GM19193 (cell line): ENCODE data around the gene SPP2.

ENCODE experiments used
- POLR2A ChIP-seq: IDR thresholded peaks from 4 replicates; pipeline ENCODE4 v1.6.1; 2011; ENCODE audit not compliant: insufficient read depth, insufficient read length; ENCODE audit errors: extremely low read depth

The SPP2 gene

GRCh38 chr2:234050455-234051135 lies at the start of gene SPP2:
Gene SPP2, plus strand, starts transcription at chr2:234050702. Its CDS starts 85 bp downstream, at chr2:234050787.
- TF ChIP-seq POLR2A = no peak

- no peak for TF ChIP-seq POLR2A
These were observed 48.9 kb upstream of the SPP2 start for GRCh38 chr2:234001380-234002160.

- no peak for TF ChIP-seq POLR2A
These were observed 48.2 kb upstream of the SPP2 start for GRCh38 chr2:234002281-234002680.

- TF ChIP-seq POLR2A = no peak
These were observed 46.4 kb upstream of the SPP2 start for GRCh38 chr2:234003972-234004617.

- no peak for TF ChIP-seq POLR2A
These were observed 45.4 kb upstream of the SPP2 start for GRCh38 chr2:234005126-234005525.

GRCh38 chr2:234006501-234006900 lies 44.0 kb upstream of the SPP2 start:
- no peak for TF ChIP-seq POLR2A

GRCh38 chr2:234014427-234014826 lies 36.1 kb upstream of the SPP2 start:
- TF ChIP-seq POLR2A = no peak

GRCh38 chr2:234015861-234016260 lies 34.6 kb upstream of the SPP2 start:
- no peak for TF ChIP-seq POLR2A

- no peak for TF ChIP-seq POLR2A
These were observed 30.6 kb upstream of the SPP2 start for GRCh38 chr2:234019896-234020295.

- no peak for TF ChIP-seq POLR2A
These were observed 30.2 kb upstream of the SPP2 start for GRCh38 chr2:234020332-234020731.

GRCh38 chr2:234022424-234022823 lies 28.1 kb upstream of the SPP2 start:
- no peak for TF ChIP-seq POLR2A

GRCh38 chr2:234024304-234024703 lies 26.2 kb upstream of the SPP2 start:
- TF ChIP-seq POLR2A = no peak

- no peak for TF ChIP-seq POLR2A
These were observed 25.0 kb upstream of the SPP2 start for GRCh38 chr2:234025466-234025865.

GRCh38 chr2:234025891-234026401 lies 24.6 kb upstream of the SPP2 start:
- TF ChIP-seq POLR2A = no peak

GRCh38 chr2:234026693-234027254 lies 23.7 kb upstream of the SPP2 start:
- TF ChIP-seq POLR2A = no peak

GRCh38 chr2:234027641-234028040 lies 22.9 kb upstream of the SPP2 start:
- TF ChIP-seq POLR2A = no peak

GRCh38 chr2:234029150-234029733 lies 21.3 kb upstream of the SPP2 start:
- TF ChIP-seq POLR2A = no peak
